ENCODE measurements around the gene MTO1.
"Not testable (repeated sequence)": the region's sequence is repeated elsewhere in the genome, so short reads cannot be mapped to it uniquely, and the experiment has no call there.

The MTO1 gene

GRCh38 chr6:73443555-73443954 is 18.0 kb upstream of the MTO1 start:
- TF ChIP-seq MYC (IDR thresholded peaks at IDR 0.05; ENCODE audit: low read depth, low read length) = no peak
- H3K4me3 ChIP-seq (ENCODE audit: low read depth, low read length) = no peak overlapping the region
- no peak for DNase-seq (ENCODE audit: low read depth)

GRCh38 chr6:73451223-73452106 is 10.1 kb upstream of the MTO1 start:
- peak overlapping the region; percentile 84 for H3K4me3 ChIP-seq (ENCODE audit: low read depth, low read length)
- TF ChIP-seq CTCF (IDR thresholded peaks at IDR 0.05; ENCODE audit: low read depth, low read length) = no peak
- TF ChIP-seq MYC (IDR thresholded peaks at IDR 0.05; ENCODE audit: low read depth, low read length) = peak; percentile 64
- TF ChIP-seq POLR2A (IDR thresholded peaks at IDR 0.05; ENCODE audit: extremely low read depth, insufficient read length) = peak; percentile 37
- TF ChIP-seq MAX (IDR thresholded peaks at IDR 0.05; ENCODE audit: low read depth, low read length) = peak; percentile 87
- DNase-seq (ENCODE audit: low read depth) = peak; percentile 85

GRCh38 chr6:73452107-73452461 is 9.5 kb upstream of the MTO1 start, which contains the start of gene CGAS:
CGAS (minus strand) TSS chr6:73452297; CDS start chr6:73452181, 116 bp downstream.
- TF ChIP-seq MYC (IDR thresholded peaks at IDR 0.05; ENCODE audit: low read depth, low read length) = no peak
- TF ChIP-seq POLR2A (IDR thresholded peaks at IDR 0.05; ENCODE audit: extremely low read depth, insufficient read length) = peak; percentile 73
- peak; percentile 43; the same call in 1 of the 2 replicates for TF ChIP-seq MAX (IDR thresholded peaks at IDR 0.05; ENCODE audit: low read depth, low read length)
- TF ChIP-seq CTCF (IDR thresholded peaks at IDR 0.05; ENCODE audit: low read depth, low read length) = no peak
- peak within 1 kb of the TSS; percentile 84 for H3K4me3 ChIP-seq (ENCODE audit: low read depth, low read length)
- peak; percentile 93 for DNase-seq (ENCODE audit: low read depth)

GRCh38 chr6:73455865-73456629 is 5.5 kb upstream of the MTO1 start:
- TF ChIP-seq POLR2A (IDR thresholded peaks at IDR 0.05; ENCODE audit: extremely low read depth, insufficient read length) = no peak
- TF ChIP-seq MAX (IDR thresholded peaks at IDR 0.05; ENCODE audit: low read depth, low read length) = peak; percentile 44; the same call in 1 of the 2 replicates
- peak; percentile 92 for DNase-seq (ENCODE audit: low read depth)
- H3K4me3 ChIP-seq (ENCODE audit: low read depth, low read length) = no peak overlapping the region

- not testable (repeated sequence) for H3K4me3 ChIP-seq (ENCODE audit: low read depth, low read length); DNase-seq (ENCODE audit: low read depth)
These were observed 2.1 kb upstream of the MTO1 start for GRCh38 chr6:73459474-73459873.

- no peak overlapping the region for H3K4me3 ChIP-seq (ENCODE audit: low read depth, low read length)
- TF ChIP-seq MYC (IDR thresholded peaks at IDR 0.05; ENCODE audit: low read depth, low read length) (no peak), CTCF (IDR thresholded peaks at IDR 0.05; ENCODE audit: low read depth, low read length) (no peak), MAX (IDR thresholded peaks at IDR 0.05; ENCODE audit: low read depth, low read length) (no peak), POLR2A (IDR thresholded peaks at IDR 0.05; ENCODE audit: extremely low read depth, insufficient read length) (no peak)
- DNase-seq (ENCODE audit: low read depth) = peak; percentile 42
These were observed 1.5 kb upstream of the MTO1 start for GRCh38 chr6:73460056-73460455.

GRCh38 chr6:73471686-73472290 is 10.3 kb downstream of the MTO1 start:
- no peak for DNase-seq (ENCODE audit: low read depth)
- TF ChIP-seq MAX (IDR thresholded peaks at IDR 0.05; ENCODE audit: low read depth, low read length) (no peak), MYC (IDR thresholded peaks at IDR 0.05; ENCODE audit: low read depth, low read length) (no peak), CTCF (IDR thresholded peaks at IDR 0.05; ENCODE audit: low read depth, low read length) (no peak), POLR2A (IDR thresholded peaks at IDR 0.05; ENCODE audit: extremely low read depth, insufficient read length) (no peak)
- no peak overlapping the region for H3K4me3 ChIP-seq (ENCODE audit: low read depth, low read length)
